ENCODE measurements around the gene PSMA6.

PSMA6 gene

DNA sequence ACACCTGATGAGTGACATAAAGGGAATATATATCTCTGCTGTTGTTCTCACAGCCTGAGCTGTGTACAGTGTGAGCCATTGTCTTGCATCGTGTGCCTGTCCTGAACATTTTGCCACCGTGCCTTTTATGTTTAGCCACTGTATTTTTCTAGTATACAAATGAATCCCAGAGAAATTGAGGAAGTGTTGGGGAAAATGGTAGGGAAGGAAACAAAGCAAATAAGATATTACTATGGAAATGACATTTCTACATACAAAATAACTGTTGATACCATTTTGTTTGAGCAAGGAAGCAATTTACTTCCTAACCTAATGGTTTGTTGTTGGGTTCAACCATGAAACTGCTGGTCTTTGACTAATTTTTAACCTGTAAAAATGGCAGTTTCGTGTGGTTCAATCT is 5.5 kb downstream of the PSMA6 start:
- TF ChIP-seq, protein P1, sequence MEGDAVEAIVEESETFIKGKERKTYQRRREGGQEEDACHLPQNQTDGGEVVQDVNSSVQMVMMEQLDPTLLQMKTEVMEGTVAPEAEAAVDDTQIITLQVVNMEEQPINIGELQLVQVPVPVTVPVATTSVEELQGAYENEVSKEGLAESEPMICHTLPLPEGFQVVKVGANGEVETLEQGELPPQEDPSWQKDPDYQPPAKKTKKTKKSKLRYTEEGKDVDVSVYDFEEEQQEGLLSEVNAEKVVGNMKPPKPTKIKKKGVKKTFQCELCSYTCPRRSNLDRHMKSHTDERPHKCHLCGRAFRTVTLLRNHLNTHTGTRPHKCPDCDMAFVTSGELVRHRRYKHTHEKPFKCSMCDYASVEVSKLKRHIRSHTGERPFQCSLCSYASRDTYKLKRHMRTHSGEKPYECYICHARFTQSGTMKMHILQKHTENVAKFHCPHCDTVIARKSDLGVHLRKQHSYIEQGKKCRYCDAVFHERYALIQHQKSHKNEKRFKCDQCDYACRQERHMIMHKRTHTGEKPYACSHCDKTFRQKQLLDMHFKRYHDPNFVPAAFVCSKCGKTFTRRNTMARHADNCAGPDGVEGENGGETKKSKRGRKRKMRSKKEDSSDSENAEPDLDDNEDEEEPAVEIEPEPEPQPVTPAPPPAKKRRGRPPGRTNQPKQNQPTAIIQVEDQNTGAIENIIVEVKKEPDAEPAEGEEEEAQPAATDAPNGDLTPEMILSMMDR (IDR thresholded peaks at IDR 0.05), result no peak

DNA sequence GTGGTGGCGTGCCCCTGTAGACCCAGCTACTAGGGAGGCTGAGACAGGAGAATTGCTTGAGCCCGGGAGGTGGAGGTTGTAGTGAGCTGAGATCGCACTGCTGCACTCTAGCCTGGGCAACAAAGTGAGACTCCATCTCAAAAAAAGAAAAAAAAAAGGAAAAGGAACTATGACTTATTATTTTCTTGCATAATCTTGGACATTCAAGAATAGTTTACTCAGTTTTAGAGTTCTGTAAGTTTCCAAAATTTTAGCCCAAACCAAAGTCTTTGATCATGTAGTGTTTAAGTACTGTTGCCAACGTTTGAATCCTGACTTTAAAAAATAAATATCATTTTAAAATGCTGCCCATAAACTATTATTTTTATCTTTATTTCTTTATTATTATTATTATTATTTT is 6.2 kb downstream of the PSMA6 start:
- TF ChIP-seq, protein P1 (IDR thresholded peaks at IDR 0.05), result no peak

DNA sequence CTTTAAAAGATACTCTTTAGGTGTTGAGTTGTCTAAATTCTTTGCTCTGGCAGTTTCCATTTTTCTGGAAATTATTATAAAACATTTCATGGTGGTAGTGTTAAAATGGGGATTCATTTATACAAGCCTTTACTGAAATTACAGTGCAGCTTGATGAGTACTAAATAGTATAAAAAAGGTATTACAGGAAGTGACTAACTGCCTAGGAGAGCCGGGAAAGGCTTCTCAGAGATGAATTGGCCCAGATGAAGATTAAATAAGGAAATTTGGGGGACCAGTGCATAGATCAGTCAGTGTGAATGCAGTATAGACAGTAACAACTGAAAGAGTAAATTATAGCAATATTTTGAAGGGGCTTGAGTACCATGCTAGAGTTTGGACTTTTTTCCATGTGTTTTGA is 7.5 kb downstream of the PSMA6 start:
- TF ChIP-seq, protein P1 (IDR thresholded peaks at IDR 0.05), result no peak

DNA sequence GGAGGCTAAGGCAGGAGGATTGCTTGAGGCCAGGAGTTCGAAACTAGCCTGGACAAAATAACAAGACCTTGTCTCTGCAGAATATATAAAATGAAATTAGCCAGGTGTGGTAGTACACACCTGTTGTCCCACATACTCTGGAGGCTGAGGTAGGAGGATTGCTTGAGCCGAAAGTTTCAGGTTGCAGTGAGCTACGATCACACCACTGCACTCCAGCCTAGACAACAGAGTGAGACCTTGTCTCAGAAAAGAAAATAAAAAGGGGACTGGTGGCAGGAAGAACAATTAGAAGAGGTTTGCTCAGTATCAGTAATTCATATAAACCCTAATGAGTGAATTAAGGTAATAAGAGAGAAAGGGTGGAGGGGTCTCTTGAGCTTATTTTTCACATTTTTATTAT is 8.0 kb downstream of the PSMA6 start:
- TF ChIP-seq, protein P1 (IDR thresholded peaks at IDR 0.05), result no peak

DNA sequence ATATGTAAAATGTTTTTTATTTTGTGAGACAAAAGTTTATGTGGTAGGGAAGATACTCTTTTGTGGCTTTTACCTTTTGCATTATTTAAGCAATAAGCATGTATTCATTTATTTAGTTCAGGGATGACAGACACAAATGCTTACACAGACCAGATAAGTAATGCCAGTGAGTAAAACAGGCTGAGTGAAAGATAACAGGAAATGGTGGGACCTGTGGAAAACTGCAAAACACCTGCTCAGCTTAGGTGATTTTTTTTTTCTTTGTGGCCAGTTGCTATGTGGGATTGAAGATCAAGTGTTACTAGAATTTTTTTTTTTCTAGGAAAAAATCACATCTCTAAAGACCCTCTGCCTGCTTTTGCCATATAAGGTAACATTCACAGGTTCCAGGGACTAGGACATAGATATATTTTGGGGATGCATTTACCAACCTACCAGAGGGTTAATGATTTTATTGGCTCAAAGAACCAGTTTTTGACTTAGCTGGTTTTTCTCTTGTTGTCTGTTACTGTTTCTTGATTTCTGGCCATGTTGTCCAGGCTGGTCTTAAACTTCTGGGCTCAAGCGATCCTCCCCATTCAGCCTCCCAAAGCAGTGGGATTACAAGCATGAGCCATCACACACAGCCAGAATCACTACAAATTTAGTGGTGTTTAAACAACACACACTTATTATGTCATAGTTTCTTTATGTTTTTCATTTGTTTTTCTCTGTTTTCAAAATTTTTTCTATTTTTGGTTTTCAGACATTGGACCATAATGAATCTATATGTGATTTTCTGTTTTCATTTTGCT is 9.8 kb downstream of the PSMA6 start:
- TF ChIP-seq, protein P1 (IDR thresholded peaks at IDR 0.05), result no peak

DNA sequence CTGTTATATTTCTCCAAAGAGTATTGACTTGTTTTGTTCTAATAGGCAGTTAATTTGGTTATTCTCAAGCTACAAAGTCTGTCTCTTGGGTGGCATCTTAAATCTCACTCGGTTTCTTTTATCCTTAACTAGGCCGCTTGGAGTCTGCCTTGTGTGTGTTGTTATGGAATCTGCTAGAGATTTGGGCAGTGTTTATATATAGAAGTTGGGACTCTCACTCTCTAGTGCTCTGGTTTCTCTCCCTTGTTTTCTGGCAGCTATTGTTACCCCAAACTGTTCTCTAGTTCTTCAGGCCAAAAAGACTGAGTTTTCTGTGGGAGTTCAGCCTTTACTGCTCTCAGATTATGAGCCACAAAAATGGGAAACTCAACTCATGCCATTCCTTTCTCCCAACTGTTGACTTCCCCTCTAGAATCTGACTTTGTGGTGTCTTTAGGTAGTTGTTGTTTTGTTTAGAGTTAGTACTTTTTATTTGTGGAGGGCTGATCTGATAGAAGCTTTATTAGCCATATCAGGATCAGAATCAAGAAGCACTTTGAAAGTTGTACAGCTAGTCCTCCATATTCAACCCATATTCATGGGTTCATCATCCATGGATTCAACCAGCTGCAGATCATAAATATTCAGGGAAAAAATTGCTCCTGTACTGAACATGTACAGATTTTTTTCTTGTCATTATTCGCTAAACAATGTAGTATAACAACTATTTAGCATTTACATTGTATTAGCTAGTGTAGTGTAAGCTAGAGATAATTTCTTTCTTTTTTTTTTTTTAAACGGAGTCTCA is 11.2 kb downstream of the PSMA6 start:
- TF ChIP-seq, protein P1 (IDR thresholded peaks at IDR 0.05), result no peak

DNA sequence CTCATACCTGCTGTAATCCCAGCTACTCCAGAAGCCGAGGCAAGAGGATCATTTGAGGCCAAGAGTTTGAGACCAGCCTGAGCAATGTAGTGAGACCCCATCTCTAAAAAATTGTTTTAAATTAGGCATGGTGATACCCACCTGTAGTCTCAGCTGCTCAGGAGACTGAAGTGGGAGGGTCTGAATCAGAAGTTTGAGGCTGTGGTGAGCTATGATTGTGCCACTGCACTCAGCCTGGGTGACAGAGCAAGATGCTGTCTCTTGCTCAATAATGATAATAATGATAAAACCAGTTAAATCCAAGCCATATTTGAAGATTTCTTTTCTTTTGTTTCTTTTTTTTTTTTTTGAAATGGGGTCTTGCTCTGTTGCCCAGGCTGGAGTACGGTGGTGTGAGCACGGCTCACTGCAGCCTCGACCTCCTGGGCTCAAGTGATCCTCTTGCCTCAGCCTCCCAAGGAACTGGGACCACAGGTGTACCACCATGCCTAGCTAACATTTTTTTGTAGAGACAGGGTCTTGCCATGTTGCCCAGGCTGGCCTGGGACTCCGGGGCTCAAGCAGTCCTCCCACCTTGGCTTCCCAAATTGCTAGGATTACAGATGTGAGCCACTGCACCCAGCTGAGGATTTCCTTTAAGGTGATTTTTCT is 12.8 kb downstream of the PSMA6 start:
- TF ChIP-seq, protein P1 (IDR thresholded peaks at IDR 0.05), result no peak

Data from LNCAP (cell line).